Measurements from ENCODE around the gene PARP8. TPM values are rescaled to one million over a fixed set of nuclear protein-coding genes. Genes with fewer than 3 reads are reported as not detected.
"Not testable (repeated sequence)": the region's sequence is repeated elsewhere in the genome, so short reads cannot be mapped to it uniquely, and the experiment has no call there.

PARP8 gene
- total RNA-seq, 1 experiment from 2014 or later: 8.1 TPM

GRCh38 chr5:50774446-50775175 lies 108.2 kb downstream of the PARP8 start:
- not testable (repeated sequence) for DNase-seq (ENCODE audit: low spot score)

- DNase-seq (ENCODE audit: low spot score): no peak
These were observed 119.6 kb downstream of the PARP8 start for GRCh38 chr5:50786073-50786472.

GRCh38 chr5:50791813-50792212 lies 125.4 kb downstream of the PARP8 start:
- no peak for DNase-seq (ENCODE audit: low spot score)

GRCh38 chr5:50792843-50793242 lies 126.4 kb downstream of the PARP8 start:
- DNase-seq (ENCODE audit: low spot score): no peak

GRCh38 chr5:50794812-50795211 lies 128.4 kb downstream of the PARP8 start:
- peak; percentile 74 for DNase-seq (ENCODE audit: low spot score)

DNA sequence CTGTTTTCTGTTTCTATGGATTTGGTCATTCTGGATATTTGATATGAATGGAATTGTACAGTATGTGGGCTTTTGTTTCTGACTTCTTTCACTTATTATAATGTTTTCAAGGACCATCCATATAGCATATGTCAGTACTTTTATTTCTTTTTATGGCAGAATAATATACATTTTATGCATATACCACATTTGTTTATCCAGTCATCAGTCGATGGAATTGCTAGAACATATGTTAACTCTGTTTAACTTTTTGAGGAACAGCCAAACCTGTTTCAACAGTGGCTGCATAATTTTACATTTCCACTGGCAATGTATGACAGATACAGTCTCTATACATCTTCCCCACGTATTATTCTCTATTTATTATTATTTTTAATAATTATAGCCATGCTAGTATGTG lies 131.6 kb downstream of the PARP8 start:
- no peak for DNase-seq (ENCODE audit: low spot score)

- DNase-seq (ENCODE audit: low spot score): no peak
These were observed 133.2 kb downstream of the PARP8 start for GRCh38 chr5:50799596-50799995.

GRCh38 chr5:50800410-50800809 lies 134.0 kb downstream of the PARP8 start:
- no peak for DNase-seq (ENCODE audit: low spot score)

DNA sequence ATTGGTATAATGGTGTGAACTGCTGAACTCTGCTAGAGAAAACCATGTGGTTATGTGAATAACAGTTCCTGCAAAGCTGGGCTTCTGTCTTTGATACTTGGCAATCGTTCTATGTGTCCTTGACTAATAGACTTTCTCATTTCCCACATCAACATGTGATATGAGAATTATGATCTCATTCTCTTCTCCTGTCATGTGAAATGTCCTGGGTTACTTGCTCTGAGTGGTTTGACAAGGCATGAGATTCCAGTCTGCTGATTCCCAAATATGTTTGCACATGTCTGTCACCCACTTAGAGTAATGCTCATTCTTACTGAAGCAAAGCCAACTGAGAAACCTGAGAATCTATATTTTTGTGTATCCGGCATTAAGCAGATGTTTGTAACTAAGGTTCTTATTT lies 141.2 kb downstream of the PARP8 start:
- no peak for DNase-seq (ENCODE audit: low spot score)

DNA sequence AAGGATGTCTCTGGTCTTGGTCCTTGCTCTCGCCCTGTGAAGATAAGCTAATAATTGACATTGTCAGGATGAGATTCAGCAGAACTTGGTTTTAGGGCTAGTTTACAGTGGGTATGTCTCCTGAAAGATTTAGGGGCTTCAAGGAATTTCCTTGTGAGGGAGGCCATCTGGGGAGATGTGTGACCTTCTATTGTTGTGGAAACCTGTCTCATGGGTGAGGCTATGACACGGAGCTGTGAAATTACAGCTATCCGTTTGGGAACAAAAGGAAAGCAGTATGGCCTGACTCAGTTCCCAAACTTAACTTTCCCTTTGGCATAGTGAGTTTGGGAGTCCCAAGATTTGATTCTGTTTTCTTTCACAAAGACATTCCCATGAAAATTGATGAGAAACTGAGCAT lies 142.0 kb downstream of the PARP8 start:
- no peak for DNase-seq (ENCODE audit: low spot score)

DNA sequence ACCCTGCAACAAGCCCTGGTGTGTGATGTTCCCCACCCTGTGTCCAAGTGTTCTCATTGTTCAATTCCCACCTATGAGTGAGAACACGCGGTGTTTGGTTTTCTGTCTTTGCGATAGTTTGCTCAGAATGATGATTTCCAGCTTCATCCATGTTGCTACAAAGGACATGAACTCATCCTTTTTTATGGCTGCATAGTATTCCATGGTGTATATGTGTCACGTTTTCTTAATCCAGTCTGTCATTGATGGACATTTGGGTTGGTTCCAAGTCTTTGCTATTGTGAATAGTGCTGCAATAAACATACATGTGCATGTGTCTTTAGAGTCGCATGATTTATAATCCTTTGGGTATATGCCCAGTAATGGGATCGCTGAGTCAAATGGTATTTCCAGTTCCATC lies 145.3 kb downstream of the PARP8 start:
- not testable (repeated sequence) for DNase-seq (ENCODE audit: low spot score)

GRCh38 chr5:50813691-50814090 lies 147.3 kb downstream of the PARP8 start:
- no peak for DNase-seq (ENCODE audit: low spot score)

GRCh38 chr5:50814556-50814955 lies 148.1 kb downstream of the PARP8 start:
- no peak for DNase-seq (ENCODE audit: low spot score)

DNA sequence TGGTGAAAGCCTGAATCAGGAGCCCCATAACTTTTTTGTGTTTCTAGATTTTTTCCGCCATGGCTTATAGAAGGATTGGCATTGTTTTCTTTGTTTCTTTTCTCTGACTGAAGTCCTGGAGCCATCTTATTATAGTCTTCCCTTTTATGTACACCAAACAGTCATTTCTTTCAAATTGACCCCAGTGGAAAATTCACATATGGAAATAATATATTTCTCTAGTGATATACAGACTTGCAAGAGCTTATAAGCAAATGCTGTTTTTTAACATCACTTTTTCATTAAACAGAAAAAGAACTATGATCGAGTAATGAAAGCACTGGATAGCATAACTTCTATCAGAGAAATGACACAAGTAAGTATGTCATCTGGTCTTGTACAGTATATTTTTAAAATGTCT lies 155.6 kb downstream of the PARP8 start:
- no peak for DNase-seq (ENCODE audit: low spot score)

GRCh38 chr5:50822761-50823160 lies 156.3 kb downstream of the PARP8 start:
- DNase-seq (ENCODE audit: low spot score): no peak

DNA sequence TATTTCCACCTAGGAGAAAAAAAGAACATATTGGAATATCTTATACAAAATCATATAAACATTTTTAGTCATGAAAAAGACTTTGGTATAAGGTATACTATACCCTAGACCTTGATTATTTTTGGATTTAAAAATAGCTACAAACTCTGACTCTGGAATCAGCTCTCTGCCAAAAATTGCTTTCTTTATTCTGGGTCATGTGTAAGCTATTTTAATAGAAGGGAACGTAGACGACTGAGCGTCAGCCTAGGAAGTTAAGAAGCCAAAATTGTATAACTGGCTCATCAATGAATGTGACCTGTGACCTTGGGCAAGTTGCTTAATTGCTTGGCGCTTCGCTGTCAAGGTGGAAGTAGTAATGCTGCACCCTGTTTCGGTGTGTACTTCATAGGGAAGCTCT lies 157.1 kb downstream of the PARP8 start:
- no peak for DNase-seq (ENCODE audit: low spot score)

GRCh38 chr5:50824109-50824508 lies 157.7 kb downstream of the PARP8 start:
- DNase-seq (ENCODE audit: low spot score): no peak

DNA sequence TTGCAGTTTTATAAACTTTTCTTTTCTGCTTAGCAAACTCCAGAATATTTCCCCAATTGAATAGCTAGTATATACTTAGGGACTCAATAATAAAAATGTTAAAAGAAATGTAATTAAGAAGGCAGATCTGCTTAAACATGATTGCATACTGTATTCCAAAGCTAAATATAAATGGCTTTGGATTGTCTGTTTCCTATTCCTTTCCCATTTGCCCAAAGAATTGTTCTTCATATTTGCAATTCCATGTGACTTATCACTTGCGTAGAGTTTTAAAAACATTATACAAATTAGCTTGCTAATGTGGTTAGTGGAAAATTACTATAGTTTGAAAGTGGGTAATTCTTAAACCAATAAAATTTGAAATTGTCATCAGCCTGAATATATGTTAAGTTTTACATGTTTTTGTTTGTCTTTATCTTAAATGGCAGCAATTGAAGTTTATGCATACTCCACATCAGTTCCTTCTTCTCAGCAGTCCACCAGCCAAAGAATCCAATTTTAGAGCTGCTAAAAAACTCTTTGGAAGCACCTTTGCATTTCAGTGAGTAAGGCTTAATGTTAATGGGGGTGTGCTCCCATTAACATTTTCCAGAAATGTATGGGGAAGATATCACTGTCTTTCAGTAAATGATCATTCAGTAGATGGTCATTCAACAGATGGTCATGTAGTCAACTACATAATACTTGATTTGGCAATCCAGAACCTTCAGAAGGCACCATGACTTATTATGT lies 161.2 kb downstream of the PARP8 start:
- no peak for DNase-seq (ENCODE audit: low spot score)

DNA sequence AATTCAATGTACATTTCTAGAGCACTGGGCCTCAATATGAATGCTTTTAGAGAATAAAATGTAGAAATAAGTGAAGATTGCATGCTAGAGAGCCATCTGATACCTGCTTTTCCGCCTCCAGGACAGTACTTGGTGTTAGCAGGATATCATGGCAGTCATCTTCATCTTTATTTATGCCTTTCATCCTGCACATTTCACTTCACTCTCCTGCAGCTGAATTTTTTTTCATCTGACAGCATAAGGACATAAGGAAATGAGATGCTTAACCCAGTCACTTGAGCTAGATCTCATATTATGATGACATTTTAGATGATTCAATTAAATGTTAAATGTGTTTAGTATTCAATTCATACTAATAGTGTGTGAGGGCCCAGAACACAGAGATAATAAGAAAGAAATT lies 162.6 kb downstream of the PARP8 start:
- no peak for DNase-seq (ENCODE audit: low spot score)

- no peak for DNase-seq (ENCODE audit: low spot score)
These were observed 166.3 kb downstream of the PARP8 start for GRCh38 chr5:50832657-50833284.

DNA sequence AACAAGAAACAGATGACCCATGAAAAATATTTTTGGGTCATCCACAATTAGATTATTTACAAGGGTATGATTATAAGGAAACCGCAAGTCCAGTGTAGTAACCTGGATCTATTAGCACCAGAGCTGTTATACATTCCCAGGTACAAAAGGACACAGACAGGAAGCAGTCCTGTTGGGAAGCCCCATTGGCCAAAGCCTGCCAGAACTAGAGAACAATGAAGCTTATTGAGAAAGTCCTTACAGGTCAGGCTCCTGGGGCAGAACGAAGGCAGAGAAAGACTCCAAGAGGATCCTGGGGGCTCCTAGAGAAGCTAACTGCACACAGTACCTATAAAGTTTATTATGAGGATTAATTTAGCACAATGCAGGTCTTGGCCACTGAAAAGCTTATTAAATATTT lies 169.9 kb downstream of the PARP8 start:
- DNase-seq (ENCODE audit: low spot score): no peak

DNA sequence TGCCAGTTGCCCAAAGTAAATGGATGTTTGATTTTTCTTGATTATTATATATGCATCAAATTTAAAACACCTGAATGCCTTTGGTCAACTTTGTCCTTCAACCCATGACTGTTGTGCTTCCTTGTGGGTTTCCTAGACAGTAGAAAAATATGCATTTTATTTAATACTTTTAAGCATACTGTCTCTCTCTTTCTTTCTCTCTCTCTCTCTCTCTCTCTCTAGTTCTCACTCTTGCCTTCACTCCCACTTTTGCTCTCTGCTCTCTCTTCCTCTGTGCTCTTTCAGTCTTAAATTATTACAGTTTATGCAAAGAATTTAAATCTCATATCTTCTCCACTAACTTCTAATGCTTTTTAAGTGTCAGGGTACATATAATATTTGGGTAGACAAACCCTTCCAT lies 173.0 kb downstream of the PARP8 start:
- no peak for DNase-seq (ENCODE audit: low spot score)

- DNase-seq (ENCODE audit: low spot score): no peak
These were observed 176.7 kb downstream of the PARP8 start for GRCh38 chr5:50843091-50843490.

Data from HT-29 (cell line).